ENCODE results near the gene ZNF407. TPM values are rescaled to one million over a fixed set of nuclear protein-coding genes. Genes with fewer than 3 reads are reported as not detected.

The ZNF407 gene
- total and polyA plus RNA-seq, 2 of the 13 experiments (the other 11 are each of a cell fraction or from before 2014, with no cell fraction given), result 2.3 to 8.7 TPM

- H3K27ac ChIP-seq (ENCODE audit: extremely low read length, insufficient read depth, low read length), result no peak overlapping the region
- no peak overlapping the region for H2AFZ ChIP-seq (ENCODE audit: low read length)
- intact Hi-C loops (cut with micrococcal nuclease; ENCODE audit: unreplicated experiment) (loop anchor here (2.0 kb wide), 1 partner anchor 241 kb away; no protein-coding TSS in a partner anchor), in situ Hi-C loops (cut with HindIII; ENCODE audit: extremely low pct_ligation_motif_present, low pct_unique_long_range_greater_than_20kb) (no loop called here)
- H3K9ac ChIP-seq (ENCODE audit: insufficient read depth, low read depth, low read length), result no peak overlapping the region
- H3K4me2 ChIP-seq (ENCODE audit: low read depth, low read length), result no peak overlapping the region
- H4K20me1 ChIP-seq (ENCODE audit: insufficient read depth, low read length), result 0 out of 2 replicates have a peak, but pooled peaks cover 2% of the 10 kb centered on the region
- ATAC-seq (no peak), FAIRE-seq (no peak), DNase-seq (ENCODE audit: low spot score) (no peak)
- no peaks in the 10 kb centered on the region for H3K36me3 ChIP-seq (replicated peaks in 1 of 2; ENCODE audit: control insufficient read depth in 1 of 2, insufficient read depth in 2 of 2, low read length in 2 of 2)
- no peaks in the 10 kb centered on the region for H3K27me3 ChIP-seq (ENCODE audit: control insufficient read depth in 1 of 2, insufficient read depth in 2 of 2, low read length in 2 of 2)
- H3K4me3 ChIP-seq (replicated peaks in 1 of 3; ENCODE audit: insufficient read depth in 1 of 3, low read depth in 2 of 3, low read length in 3 of 3), result no peak overlapping the region
- H3K79me2 ChIP-seq (ENCODE audit: insufficient read depth, low read length), result no peaks in the 10 kb centered on the region
- WGBS (ENCODE audit: low lambda C conversion rate), result 92% methylated on average over 5 of the region's 5 CpGs
- 0 out of 2 replicates have a peak, but pooled peaks cover 5% of the 10 kb centered on the region for H3K4me1 ChIP-seq (ENCODE audit: insufficient read depth, low read length)
- BruUV-seq (replicated peaks), result no TSS peak
- ChIA-PET CTCF (ENCODE audit: low intra/inter-chr PET ratio, low total read pairs) (no interaction called here), POLR2A (no interaction called here)
- H3K9me3 ChIP-seq (ENCODE audit: low read length), result no peaks in the 10 kb centered on the region
- no peak for TF ChIP-seq ZBTB46 (CRISPR knock-in tag; IDR thresholded peaks at IDR 0.05; ENCODE audit: borderline replicate concordance)
- TF ChIP-seq ZNF567 (CRISPR knock-in tag; IDR thresholded peaks at IDR 0.05; ENCODE audit: borderline replicate concordance), result no peak
- TF ChIP-seq ZNF317 (CRISPR knock-in tag; IDR thresholded peaks at IDR 0.05), result no peak
- no peak for TF ChIP-seq TMF1 (CRISPR knock-in tag; IDR thresholded peaks at IDR 0.05; ENCODE audit: low read depth)
- no peak for TF ChIP-seq NKX3-1 (CRISPR knock-in tag; IDR thresholded peaks at IDR 0.05)
- TF ChIP-seq NFIC (IDR thresholded peaks at IDR 0.05; ENCODE audit: low read length), result no peak
- TF ChIP-seq RFXANK (CRISPR knock-in tag; IDR thresholded peaks at IDR 0.05), result no peak
- no peak for TF ChIP-seq TBP (CRISPR knock-in tag; IDR thresholded peaks at IDR 0.05)
- TF ChIP-seq ZNF142 (CRISPR knock-in tag; IDR thresholded peaks at IDR 0.05), result no peak
- no peak for TF ChIP-seq MTF1 (CRISPR knock-in tag; IDR thresholded peaks at IDR 0.05)
- no peak for TF ChIP-seq TRIM22 (IDR thresholded peaks at IDR 0.05)
- no peak for TF ChIP-seq MAZ (IDR thresholded peaks at IDR 0.05; ENCODE audit: borderline replicate concordance, low read depth, low read length)
- TF ChIP-seq MAZ (CRISPR knock-in tag; IDR thresholded peaks at IDR 0.05; ENCODE audit: low read depth), result no peak
- TF ChIP-seq KAT8 (CRISPR knock-in tag; IDR thresholded peaks at IDR 0.05), result no peak
- TF ChIP-seq GABPA (IDR thresholded peaks at IDR 0.05; ENCODE audit: low read depth, low read length), result no peak
- TF ChIP-seq GABPA (CRISPR knock-in tag; IDR thresholded peaks at IDR 0.05; ENCODE audit: low read depth), result no peak
- no peak for TF ChIP-seq ATM (IDR thresholded peaks at IDR 0.05; ENCODE audit: borderline replicate concordance)
- TF ChIP-seq HOXA7 (CRISPR knock-in tag; IDR thresholded peaks at IDR 0.05), result no peak
These were observed 300.4 kb downstream of the ZNF407 start for GRCh38 chr18:74897971-74898657.
